Middle frontal gyrus (tissue), 1 donor: Measurements from ENCODE around the gene TEX51.

Experiments
- DNase-seq: peaks from one replicate; pipeline ENCODE4 v3.0.0-alpha.2; 2015; ENCODE audit warnings: low spot score; ENCODE audit errors: extremely low spot score

Gene TEX51

GRCh38 chr2:126913329-126913728 is 14.6 kb downstream of the TEX51 start:
- no peak for DNase-seq

GRCh38 chr2:126913881-126914615 is 15.4 kb downstream of the TEX51 start:
- no peak for DNase-seq

- DNase-seq: no peak
Measured at GRCh38 chr2:126914811-126915500, 16.3 kb downstream of the TEX51 start.

GRCh38 chr2:126915903-126916302 is 17.2 kb downstream of the TEX51 start:
- no peak for DNase-seq

GRCh38 chr2:126916744-126917143 is 18.1 kb downstream of the TEX51 start:
- no peak for DNase-seq

GRCh38 chr2:126921066-126921465 is 22.4 kb downstream of the TEX51 start:
- DNase-seq: no peak

- DNase-seq: no peak
Measured at GRCh38 chr2:126930970-126931590, 32.4 kb downstream of the TEX51 start.

- DNase-seq: no peak
Measured at GRCh38 chr2:126932529-126932928, 33.8 kb downstream of the TEX51 start.

GRCh38 chr2:126932966-126933710 is 34.4 kb downstream of the TEX51 start:
- DNase-seq: peak; percentile 14

- DNase-seq: no peak
Measured at GRCh38 chr2:126933711-126934091, 35.0 kb downstream of the TEX51 start.

- DNase-seq: no peak
Measured at GRCh38 chr2:126934809-126935208, 36.1 kb downstream of the TEX51 start.

- no peak for DNase-seq
Measured at GRCh38 chr2:126935774-126936173, 37.1 kb downstream of the TEX51 start.

GRCh38 chr2:126936219-126936723 is 37.6 kb downstream of the TEX51 start:
- no peak for DNase-seq

GRCh38 chr2:126940331-126940730 is 41.6 kb downstream of the TEX51 start:
- DNase-seq: no peak

- DNase-seq: no peak
Measured at GRCh38 chr2:126942427-126943203, 43.9 kb downstream of the TEX51 start.

- DNase-seq: no peak
Measured at GRCh38 chr2:126943612-126944348, 45.1 kb downstream of the TEX51 start.

GRCh38 chr2:126945118-126945517 is 46.4 kb downstream of the TEX51 start:
- no peak for DNase-seq

GRCh38 chr2:126946318-126947102 is 47.8 kb downstream of the TEX51 start:
- no peak for DNase-seq

GRCh38 chr2:126947103-126947429 is 48.4 kb downstream of the TEX51 start:
- DNase-seq: no peak
